Stimulated activated CD4-positive, alpha-beta T cell treated with anti-CD3 and anti-CD28 coated beads, Interleukin-1b, Interleukin-23, amount 100 ng/mL, for 4 hours (primary cell): Measurements from ENCODE around the gene PRKN.

ENCODE experiments used
- DNase-seq, 2 donors: peaks; one replicate each; pipeline ENCODE4 v3.0.0-alpha.2; 2020; ENCODE audit warnings: low read depth in 2 of 2

The PRKN gene

DNA sequence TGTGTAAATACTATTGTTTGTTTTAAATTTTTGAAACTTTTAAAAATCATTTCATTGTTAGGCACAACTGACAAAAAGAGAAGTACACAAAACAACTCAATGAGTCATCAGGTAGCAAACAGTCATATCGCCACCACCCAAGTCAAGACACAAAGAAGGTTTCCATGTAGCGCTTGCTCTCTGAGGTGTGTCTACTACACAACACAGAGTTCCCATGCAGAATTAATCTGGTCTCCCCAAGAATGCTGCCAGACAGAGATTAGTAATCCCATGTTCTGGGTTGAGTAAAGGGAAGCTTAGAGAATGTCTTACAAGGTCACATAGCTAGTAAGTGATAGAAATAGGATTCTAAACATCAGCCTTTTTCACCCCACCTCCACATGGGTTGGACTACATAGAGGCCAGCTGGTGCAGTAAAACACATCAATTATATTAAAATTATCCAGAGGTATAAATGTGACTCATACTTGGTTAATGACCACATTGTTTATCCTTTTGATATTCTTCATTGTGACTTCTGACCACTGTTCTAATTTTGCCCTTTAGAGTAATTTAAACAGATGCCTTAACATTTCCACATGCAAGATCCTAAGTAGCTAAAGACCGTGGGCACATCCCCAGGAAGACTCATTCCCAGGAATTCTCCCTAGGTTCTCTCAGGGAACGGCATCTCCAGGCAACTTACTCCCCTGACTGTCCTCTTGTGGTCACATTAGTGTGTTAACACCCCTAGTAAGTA lies 413.5 kb downstream of the PRKN start:
- DNase-seq: no peak

DNA sequence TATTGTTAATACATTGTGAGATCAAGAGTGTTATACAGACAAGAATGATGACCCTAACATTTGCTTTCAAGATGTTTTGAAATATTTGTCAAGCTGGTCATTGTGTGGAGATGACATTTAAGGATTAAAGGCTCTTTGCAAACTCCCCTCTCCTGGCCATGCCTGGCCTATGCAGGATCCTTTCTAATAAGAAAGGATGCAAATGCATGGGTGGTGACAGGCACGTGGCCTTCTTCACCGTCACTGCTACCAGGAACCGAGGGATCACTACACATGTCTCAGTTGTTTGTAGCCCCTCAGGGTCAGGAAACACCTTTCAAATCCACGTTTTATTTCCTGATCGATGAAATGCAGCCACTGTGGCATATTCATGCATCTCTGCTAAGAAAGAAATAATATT lies 419.7 kb downstream of the PRKN start:
- no peak for DNase-seq

DNA sequence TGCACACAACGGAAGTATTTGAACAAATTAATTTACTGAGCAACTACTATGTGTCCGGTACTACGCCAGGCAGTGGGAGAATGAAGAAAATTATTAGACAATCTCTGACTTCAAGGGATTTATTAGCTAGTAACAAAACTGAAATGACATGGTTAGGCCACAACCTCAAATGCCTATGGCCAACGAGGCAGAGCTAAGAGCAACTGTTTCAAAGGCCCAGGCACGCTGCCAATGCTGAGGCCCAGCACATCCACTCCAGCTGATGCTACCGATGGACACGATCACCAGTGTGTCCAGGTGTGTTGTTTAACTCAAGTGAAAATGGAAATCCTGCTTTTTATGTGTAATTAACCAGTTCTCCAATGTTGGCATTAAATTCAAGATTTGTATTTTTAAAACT lies 420.9 kb downstream of the PRKN start:
- no peak for DNase-seq

DNA sequence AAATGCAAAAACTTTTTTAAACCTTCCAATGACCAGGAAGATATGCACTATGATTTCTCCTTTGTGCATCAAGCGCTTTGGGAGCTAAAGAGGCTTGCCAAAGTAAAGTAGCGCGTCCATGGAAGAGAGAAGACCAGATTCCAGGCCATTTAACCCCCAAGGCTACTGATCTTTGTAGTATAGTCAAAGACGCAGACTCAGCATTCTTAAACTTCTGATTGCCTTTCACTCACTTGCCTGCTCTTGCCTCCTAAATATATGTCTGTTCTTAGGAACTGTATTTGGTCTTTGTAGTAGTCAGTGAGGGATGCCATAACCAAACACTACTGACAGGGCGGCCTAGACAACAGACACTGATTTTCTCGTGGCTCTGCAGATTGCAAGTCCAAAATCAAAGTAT lies 426.4 kb downstream of the PRKN start:
- no peak for DNase-seq

DNA sequence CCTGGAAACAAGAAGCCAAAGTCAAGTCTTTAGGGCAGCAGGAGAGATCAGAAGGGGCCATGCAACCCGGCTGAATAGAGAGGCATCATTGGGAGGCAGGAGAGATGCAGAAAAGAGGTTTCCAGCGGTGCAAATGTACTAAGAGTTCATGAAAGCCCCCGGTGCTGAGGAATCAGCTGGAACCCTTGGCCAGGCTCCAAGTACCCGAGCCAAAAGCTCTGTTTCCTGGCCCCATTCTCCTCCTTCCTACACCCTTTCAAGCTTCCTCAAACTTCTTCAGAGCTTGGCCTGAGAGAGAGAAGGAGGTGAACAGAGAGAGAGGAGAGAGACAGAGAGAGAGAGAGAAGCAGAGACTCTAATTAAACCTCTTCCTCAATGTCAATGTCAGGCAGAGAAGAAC lies 433.5 kb downstream of the PRKN start:
- DNase-seq: no peak

DNA sequence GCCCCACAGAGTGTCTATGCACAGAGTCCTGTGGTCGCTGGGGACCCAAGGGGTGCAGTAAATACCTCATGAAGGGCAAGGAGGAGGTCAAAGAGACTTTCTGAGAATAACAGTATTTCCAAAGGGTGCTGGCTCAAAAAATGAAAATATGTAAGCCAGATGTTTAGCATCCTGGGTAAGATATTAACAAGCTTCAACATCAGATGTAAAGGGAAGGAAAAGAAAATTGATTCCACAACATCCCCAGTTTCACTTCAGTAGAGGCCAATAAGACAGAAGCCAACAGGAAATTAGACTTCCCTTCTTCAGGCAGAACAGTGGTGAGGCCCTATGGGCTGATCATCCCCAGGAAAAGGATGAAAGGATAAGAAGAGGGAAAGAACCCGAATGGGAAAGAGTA lies 434.7 kb downstream of the PRKN start:
- DNase-seq: no peak

DNA sequence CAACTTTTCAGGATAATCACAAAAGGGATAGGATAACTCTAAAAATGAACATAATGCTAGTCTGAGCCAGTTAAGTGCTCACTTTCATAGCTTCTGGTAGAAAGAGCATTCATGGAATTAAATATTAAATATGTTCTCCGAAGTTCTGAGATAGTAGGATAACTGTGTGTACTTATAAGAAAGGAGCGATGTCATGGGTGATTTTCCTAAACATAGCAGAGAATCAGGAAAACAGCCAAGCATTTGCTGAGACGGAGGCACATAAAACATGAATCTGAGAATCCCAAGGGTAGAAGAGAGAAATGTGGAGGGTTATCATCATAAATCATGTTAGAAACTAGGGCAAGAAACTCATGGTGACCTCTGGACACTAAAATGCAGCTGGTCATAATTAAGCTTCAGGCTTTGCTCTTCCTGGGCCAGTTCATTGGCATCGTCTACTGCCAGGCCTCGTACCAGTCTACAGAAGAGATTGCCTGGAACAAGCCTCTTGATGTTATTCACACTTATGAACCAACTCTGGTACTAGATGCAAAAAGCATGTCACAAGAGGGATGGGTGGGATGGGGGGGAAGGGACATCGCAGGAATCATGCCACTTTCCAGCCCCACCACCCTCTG lies 436.6 kb downstream of the PRKN start:
- DNase-seq: no peak

DNA sequence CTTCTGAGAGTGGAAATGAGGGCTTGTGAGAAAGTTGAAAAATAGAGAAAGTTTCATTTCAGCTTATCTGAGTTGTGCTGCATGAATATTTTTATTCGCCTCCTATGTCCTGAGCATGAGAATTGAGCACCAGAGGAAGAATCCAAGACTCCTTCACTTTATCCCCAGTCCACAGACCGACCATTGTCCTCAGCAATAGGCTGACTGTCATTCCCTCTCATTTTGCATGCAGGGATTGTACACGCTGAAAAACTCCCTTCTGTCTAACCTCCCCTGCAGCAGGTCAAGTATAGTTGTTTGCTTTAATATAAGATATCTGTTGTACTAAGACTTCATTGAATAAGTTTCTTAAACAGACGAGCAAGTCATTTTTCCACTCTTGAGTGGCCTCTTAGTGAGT lies 437.6 kb downstream of the PRKN start:
- no peak for DNase-seq

DNA sequence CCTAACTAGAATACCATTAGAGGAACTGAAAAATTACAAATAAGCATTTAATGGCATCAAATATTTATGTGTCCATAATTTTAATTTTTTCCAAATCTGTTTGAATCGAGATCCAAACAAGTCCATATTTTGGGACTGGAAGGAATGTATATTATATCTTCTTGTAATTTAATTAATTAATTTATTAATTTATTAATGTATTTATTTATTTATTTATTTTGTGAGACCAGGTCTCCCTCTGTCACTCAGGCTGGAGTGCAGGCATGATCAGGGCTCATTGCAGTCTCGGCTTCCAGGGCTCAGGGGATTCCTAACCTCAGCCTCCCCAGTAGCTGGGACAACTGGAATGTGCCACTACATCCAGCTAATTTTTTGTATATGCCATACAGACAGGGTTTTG lies 453.6 kb downstream of the PRKN start:
- DNase-seq: no peak

DNA sequence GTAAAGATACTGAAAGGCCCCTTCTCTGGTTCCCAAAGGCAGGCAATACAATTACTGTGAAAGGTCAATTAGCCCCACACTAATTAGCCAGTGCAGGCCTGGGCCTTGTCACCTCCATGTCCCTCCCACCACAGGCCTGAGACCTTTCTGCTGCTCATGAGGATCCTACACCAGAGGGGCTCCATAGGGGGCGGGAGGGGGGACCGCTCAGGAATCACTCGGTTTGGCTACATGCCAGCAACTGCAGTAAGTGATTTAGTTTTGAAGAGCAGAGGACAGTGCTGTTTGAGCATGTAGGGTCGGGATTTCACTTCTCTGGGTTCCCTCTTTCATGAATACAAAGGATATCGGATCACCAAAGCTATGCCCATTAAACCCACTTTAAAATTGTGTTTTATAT lies 455.6 kb downstream of the PRKN start:
- DNase-seq: no peak

DNA sequence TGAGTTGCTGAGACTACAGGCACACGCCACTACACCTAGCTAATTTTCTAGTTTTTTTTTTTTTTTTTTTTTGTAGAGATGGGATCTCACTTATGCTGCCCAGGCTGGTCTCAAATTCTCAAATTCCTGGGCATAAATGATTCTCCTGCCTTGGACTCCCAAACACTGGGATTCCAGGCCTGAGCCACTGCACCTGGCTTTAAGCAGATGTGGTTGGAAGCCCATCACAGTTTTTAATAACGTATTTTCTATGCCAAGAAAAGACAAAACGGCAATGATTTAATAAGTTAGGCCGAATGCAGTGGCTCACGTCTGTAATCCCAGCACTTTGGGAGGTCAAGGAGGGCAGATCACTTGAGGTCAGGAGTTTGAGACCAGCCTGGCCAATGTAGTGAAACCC lies 456.6 kb downstream of the PRKN start:
- DNase-seq: no peak

DNA sequence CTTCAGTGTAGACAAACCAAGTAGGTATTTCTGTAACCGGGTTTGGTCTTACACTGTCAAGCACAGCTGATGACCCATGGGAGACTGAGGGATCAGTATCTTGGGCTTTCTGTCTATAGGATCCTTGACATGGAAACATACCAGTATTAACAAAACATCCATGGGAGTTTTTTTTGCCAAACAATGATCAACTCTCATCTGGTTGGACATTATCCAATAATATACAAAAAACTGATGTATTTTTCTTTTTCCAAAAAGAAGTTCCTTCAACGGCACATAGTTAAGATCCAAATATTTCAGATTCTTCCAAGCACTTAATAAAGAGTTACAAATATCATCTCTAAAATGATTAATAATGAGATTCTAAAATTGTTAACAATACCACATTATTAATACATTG lies 459.9 kb downstream of the PRKN start:
- DNase-seq: no peak

DNA sequence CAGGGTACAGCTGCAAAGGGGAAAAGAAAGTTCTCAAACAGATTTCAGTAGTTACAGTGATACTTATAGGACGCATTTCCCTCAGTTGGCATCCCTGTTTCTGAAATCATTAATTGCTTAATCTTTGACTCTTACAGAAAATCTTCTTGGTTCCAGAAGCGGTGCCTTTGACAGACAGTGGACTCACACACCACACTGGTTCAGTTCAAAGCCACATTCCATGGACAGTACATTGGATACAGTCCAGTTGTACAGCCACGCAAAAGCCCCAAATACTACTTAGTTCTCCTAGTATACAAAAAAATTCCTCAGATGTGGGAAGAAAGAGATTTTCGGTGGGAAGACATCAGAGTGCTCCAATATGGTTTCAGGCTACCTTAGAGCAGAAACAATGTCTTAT lies 460.4 kb downstream of the PRKN start:
- no peak for DNase-seq

DNA sequence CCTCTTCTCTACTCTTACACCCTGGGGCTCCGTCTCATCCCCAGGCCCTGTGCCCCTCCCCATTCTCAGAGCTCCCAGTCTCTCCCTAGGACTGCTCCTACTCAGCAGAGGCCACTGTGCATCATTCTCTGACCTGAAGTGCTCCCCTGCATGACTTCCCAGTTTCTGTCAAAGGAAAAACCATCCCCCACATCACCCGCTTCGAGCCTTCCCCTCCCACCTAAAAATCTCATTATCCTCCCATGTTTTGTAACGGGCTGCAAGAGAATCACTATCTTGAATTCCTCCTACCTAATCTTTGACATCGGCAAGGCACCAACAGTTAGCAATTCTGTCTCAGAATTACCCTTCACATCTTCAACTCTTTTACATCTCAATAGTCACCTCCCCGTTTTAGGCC lies 463.0 kb downstream of the PRKN start:
- DNase-seq: no peak

DNA sequence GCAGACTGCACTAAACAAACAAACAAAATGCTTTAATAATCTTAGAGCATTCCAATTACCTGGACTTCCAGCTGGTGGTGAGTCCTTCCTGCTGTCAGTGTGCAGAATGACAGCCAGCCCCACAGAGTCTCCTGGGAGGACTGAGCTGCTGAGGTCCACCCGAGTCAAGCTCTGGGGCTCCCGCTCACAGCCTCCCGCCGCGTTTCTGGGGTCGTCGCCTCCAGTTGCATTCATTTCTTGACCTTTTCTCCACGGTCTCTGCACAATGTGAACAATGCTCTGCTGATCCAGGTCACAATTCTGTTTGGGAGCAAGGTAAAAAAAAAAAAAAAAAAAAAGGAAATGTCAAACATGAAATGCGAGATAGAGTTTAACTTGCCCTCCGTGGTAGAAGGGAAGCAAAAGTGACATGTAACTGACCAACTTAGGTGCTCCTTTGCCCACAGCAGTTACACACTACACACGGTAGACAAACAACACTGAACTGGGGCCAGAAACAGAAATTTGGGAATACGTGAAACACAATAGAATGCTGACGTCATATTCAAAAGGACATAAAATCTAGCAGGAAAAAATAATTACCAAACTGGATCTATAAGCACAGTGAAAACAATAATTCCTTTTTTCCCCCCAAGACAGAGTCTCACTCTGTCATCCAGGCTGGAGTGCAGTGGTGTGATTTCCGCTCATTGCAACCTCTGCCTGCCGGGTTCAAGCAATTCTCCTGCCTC lies 464.9 kb downstream of the PRKN start:
- no peak for DNase-seq

DNA sequence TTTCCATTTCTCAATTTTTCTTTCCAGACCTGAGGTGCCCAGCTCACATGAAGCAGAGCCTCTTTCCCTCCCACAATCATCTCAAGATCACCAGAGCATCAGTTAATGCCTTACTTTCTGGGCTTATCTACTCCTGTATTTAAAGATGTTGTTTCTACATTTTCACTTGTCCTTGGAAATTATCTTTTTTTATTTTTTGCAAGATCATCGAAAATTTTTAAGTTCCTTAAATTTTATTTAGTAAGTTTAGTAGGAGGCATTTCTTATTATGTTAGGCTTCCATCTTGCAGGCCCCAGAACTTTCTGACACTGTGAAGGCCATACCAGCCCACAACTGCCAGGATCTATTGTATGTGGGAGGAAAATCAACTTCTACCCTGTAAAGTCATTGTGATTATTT lies 466.0 kb downstream of the PRKN start:
- DNase-seq: no peak

DNA sequence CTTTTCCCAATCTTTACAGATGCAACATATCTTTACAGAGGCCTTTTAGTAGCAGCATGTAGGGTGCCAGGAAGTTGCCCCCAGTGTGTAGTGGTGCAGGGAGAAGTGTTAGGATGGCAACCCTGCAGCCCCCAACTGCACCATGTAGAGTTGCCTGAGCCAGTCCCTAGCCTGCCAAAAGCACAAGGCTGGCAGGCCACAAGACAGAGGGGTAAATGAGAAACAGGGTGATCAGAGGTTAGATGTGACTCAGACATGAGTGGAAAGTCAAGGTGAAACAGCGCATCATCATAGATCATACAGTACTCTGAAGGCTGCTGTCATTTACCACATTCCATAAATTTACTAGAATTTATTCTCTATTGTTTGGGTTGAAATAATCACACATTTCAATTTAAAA lies 467.5 kb downstream of the PRKN start:
- DNase-seq: no peak

DNA sequence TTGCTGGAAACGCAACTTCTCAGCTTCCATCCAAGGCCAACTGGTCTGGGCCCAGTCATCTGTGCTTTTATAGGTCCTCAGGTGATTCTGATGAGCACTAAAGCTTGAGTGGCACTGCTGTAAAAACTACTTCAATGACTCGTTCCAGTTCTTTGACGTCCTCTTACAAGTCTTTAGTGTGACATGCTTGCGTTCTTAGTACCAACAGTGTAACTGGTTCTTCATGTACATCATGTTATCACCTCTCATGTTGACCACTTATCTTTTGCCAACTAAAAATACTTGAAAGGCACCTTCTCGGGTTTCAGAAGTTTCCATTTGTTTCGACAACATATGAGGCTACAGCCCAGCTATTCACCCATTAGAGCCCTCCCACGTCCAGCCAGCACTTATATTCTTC lies 468.9 kb downstream of the PRKN start:
- no peak for DNase-seq

DNA sequence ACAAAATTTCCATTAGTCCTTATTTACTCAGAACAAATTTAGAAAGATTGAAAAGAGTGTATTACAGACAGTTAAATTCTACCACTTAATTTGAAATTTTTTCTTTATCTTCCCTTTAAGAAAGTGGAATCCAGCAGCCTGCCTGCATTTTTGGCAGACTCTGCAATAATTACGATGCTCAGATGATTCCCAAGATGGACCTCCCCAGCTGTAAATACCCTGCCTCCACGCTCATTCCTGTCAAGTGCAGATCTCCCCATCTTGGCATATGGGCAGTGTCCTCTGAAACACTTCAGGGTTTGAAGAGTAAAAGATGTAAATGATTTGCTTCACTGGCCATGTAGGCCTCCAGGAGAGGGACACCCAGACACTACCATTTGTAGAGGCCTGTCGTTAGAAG lies 471.2 kb downstream of the PRKN start:
- no peak for DNase-seq

DNA sequence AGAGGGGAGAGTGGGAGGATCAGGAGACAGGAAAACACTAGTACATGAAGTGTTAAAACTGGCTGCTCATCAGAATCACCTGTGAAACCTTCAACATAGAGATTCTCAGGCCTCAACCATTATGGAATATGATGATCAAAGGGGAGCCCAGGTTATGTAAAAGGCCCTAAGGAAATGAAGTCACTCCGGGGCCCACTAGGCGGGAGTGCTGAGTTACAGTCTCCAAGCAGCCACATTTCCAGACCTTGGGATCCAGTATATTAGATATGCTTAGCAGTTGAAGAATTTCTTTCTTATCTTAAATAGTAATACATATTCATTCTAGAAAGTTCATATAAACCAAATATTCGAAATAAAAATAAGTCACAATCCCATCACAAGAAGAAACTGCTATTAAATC lies 476.3 kb downstream of the PRKN start:
- DNase-seq: no peak

DNA sequence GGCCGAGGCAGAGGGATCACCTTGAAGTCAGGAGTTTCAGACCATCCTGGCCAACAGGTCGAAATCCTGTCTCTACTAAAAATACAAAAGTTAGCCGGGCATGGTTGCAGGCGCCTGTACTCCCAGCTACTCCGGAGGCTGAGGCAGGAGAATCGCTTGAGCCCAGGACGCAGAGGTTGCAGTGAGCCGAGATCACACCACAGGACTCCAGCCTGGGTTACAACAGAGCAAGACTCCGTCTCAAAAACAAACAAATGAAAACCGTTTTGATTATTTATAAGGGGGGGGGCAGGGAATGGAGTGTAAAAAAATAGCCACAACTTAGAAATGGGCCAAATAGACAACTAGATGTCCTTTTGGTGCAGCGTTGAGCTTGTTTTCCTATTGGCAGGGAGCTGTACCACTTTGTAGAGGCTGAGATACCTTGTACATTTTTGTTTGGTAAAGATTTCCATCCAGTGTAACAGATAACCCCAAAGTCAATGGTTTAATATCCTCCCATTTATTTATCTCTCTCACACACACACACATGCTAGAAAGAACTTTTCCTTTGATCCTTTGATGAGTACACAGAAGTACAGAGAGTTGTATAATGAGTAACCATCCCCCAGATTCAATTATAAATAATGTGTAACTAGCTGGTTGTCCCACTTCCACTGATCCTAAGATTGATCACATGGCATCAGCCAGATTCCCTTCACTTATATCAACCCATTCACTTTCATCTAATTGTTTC lies 477.5 kb downstream of the PRKN start:
- no peak for DNase-seq

DNA sequence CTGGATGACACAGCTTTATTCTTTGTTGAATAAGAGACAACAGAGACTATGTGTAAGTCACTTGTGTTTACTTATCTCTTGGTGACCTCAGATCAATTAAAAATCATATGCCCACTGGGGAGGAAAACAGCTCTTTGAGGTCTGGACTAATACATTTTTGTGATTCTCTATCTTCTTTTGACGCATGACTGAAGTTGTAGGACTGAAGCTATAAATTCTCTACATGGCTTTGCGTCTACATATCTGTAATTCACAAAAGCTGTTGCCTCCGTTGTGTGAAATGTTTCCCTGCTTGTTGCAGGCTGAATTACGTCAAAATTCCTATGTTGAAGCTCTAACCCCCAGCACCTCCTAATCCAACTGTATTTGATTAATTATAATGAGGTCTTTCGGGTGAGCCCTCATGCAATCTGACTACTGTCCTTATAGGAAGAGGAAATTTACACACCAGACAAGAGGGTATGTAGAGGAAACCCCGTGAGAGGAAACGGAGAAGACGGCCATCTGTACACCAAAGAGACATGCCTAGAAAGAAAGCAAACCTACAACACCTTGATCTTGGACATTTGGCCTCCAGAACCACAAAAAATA lies 481.6 kb downstream of the PRKN start:
- DNase-seq: no peak
